ENCODE measurements around the gene FBXL14.

- TF ChIP-seq CTCF (IDR thresholded peaks at IDR 0.05) (no peak), EP300 (IDR thresholded peaks at IDR 0.05) (no peak), POLR2A (IDR thresholded peaks at IDR 0.05; ENCODE audit: low read depth) (no peak)
These were observed 448 bp downstream of the FBXL14 start for GRCh38 chr12:1594006-1594260.

All from esophagus muscularis mucosa (tissue), 4 donors.